ENCODE results near the gene PXDC1.

Gene PXDC1

GRCh38 chr6:3719462-3720308, 31.8 kb downstream of the PXDC1 start:
- TF ChIP-seq POLR2AphosphoS5 (IDR thresholded peaks at IDR 0.05; ENCODE audit: low read depth, low read length) (no peak), SIN3A (IDR thresholded peaks at IDR 0.05; ENCODE audit: borderline replicate concordance, insufficient read depth, low read length) (no peak), FOXP2 (optimal IDR thresholded peaks at IDR 0.05; ENCODE audit: borderline replicate concordance, extremely low read depth, extremely low read length, insufficient read depth) (no peak), TAF1 (IDR thresholded peaks at IDR 0.05; ENCODE audit: borderline replicate concordance, insufficient read depth, low read length) (no peak)
- TF ChIP-seq, protein P1, sequence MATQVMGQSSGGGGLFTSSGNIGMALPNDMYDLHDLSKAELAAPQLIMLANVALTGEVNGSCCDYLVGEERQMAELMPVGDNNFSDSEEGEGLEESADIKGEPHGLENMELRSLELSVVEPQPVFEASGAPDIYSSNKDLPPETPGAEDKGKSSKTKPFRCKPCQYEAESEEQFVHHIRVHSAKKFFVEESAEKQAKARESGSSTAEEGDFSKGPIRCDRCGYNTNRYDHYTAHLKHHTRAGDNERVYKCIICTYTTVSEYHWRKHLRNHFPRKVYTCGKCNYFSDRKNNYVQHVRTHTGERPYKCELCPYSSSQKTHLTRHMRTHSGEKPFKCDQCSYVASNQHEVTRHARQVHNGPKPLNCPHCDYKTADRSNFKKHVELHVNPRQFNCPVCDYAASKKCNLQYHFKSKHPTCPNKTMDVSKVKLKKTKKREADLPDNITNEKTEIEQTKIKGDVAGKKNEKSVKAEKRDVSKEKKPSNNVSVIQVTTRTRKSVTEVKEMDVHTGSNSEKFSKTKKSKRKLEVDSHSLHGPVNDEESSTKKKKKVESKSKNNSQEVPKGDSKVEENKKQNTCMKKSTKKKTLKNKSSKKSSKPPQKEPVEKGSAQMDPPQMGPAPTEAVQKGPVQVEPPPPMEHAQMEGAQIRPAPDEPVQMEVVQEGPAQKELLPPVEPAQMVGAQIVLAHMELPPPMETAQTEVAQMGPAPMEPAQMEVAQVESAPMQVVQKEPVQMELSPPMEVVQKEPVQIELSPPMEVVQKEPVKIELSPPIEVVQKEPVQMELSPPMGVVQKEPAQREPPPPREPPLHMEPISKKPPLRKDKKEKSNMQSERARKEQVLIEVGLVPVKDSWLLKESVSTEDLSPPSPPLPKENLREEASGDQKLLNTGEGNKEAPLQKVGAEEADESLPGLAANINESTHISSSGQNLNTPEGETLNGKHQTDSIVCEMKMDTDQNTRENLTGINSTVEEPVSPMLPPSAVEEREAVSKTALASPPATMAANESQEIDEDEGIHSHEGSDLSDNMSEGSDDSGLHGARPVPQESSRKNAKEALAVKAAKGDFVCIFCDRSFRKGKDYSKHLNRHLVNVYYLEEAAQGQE (IDR thresholded peaks at IDR 0.05; ENCODE audit: insufficient read depth in 1 of 2, low read depth in 2 of 2, low read length in 2 of 2): no peak

GRCh38 chr6:3718407-3718806, 33.1 kb downstream of the PXDC1 start:
- TF ChIP-seq SIN3A (IDR thresholded peaks at IDR 0.05; ENCODE audit: borderline replicate concordance, insufficient read depth, low read length): no peak
- no peak for TF ChIP-seq POLR2AphosphoS5 (IDR thresholded peaks at IDR 0.05; ENCODE audit: low read depth, low read length)

- TF ChIP-seq TAF1 (IDR thresholded peaks at IDR 0.05; ENCODE audit: borderline replicate concordance, insufficient read depth, low read length): no peak
- TF ChIP-seq, protein P1 (IDR thresholded peaks at IDR 0.05; ENCODE audit: insufficient read depth in 1 of 2, low read depth in 2 of 2, low read length in 2 of 2): no peak
- no peak for TF ChIP-seq FOXP2 (optimal IDR thresholded peaks at IDR 0.05; ENCODE audit: borderline replicate concordance, extremely low read depth, extremely low read length, insufficient read depth)
- no peak for TF ChIP-seq SIN3A (IDR thresholded peaks at IDR 0.05; ENCODE audit: borderline replicate concordance, insufficient read depth, low read length)
- TF ChIP-seq POLR2AphosphoS5 (IDR thresholded peaks at IDR 0.05; ENCODE audit: low read depth, low read length): no peak
Measured at GRCh38 chr6:3715285-3715684, 36.2 kb downstream of the PXDC1 start.

GRCh38 chr6:3714768-3715167, 36.7 kb downstream of the PXDC1 start:
- no peak for TF ChIP-seq POLR2AphosphoS5 (IDR thresholded peaks at IDR 0.05; ENCODE audit: low read depth, low read length)
- TF ChIP-seq SIN3A (IDR thresholded peaks at IDR 0.05; ENCODE audit: borderline replicate concordance, insufficient read depth, low read length): no peak
- TF ChIP-seq, protein P1 (IDR thresholded peaks at IDR 0.05; ENCODE audit: insufficient read depth in 1 of 2, low read depth in 2 of 2, low read length in 2 of 2): no peak
- no peak for TF ChIP-seq TAF1 (IDR thresholded peaks at IDR 0.05; ENCODE audit: borderline replicate concordance, insufficient read depth, low read length)
- TF ChIP-seq FOXP2 (optimal IDR thresholded peaks at IDR 0.05; ENCODE audit: borderline replicate concordance, extremely low read depth, extremely low read length, insufficient read depth): no peak

DNA sequence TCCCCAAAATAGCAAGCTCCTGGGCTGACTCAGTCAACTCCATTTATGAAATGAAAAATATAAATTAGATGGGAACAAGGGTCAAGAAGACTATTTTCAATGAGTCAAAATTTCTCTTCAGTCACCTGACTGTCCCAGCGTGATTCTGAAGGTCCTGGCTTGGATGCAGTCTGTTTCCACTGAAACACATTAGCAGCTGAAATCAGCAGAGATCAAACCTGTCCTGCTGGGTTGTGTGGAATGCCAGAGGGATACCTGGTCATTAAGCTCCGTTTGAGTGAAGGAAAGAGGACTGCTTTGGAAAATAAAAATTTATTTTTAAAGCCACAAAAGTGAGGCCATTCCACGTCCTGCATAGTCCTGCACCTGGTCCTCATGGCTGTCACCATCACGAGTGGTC, 37.4 kb downstream of the PXDC1 start:
- no peak for TF ChIP-seq FOXP2 (optimal IDR thresholded peaks at IDR 0.05; ENCODE audit: borderline replicate concordance, extremely low read depth, extremely low read length, insufficient read depth)
- TF ChIP-seq TAF1 (IDR thresholded peaks at IDR 0.05; ENCODE audit: borderline replicate concordance, insufficient read depth, low read length): no peak
- TF ChIP-seq SIN3A (IDR thresholded peaks at IDR 0.05; ENCODE audit: borderline replicate concordance, insufficient read depth, low read length): no peak
- TF ChIP-seq, protein P1 (IDR thresholded peaks at IDR 0.05; ENCODE audit: insufficient read depth in 1 of 2, low read depth in 2 of 2, low read length in 2 of 2): no peak
- TF ChIP-seq POLR2AphosphoS5 (IDR thresholded peaks at IDR 0.05; ENCODE audit: low read depth, low read length): no peak

Measured in PFSK-1 (cell line).